Measurements from ENCODE around the gene CROCC. TPM values are rescaled to one million over a fixed set of nuclear protein-coding genes. Genes with fewer than 3 reads are reported as not detected.
A peak's percentile ranks its signal among the peaks of the same experiment; 100 is the strongest.

CROCC gene
- total and polyA plus RNA-seq, 2 donors, result 13.7 to 26.4 TPM

GRCh38 chr1:16993521-16994038, 71.8 kb downstream of the CROCC start:
- Histone ChIP-seq H3K4me1 (ENCODE audit: insufficient read depth) (no peaks in the 10 kb centered on the region), H3K4me3 (ENCODE audit: low read depth, low read length) (no peak overlapping the region), H3K27ac (ENCODE audit: low read depth) (no peak overlapping the region), H3K36me3 (ENCODE audit: insufficient read depth) (peaks cover 6% of the 10 kb centered on the region)
- DNase-seq (ENCODE audit: extremely low spot score), result no peak
- 93% methylated on average over 15 of the region's 15 CpGs for WGBS

DNA sequence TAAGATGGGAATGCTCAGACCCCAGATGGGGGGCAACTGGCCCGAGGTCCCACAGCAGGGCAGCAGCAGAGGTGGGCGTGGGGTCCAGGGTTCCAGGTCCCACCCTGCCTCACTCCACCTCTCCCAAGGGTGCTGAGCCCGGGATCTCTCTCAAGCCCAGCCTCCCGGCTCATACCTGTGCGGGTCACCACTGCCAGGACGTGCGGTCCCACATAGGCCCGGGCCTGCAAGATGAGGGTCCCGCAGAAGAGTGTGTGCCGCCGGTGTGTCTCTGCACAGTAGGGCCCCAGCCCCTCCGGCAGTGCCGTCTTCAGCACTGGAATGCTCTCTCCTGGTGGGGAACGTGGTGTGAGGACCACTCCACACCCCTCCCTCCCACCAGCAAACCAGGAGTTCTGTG, 75.1 kb downstream of the CROCC start:
- Histone ChIP-seq H3K4me3 (ENCODE audit: low read depth, low read length) (no peak overlapping the region), H3K27ac (ENCODE audit: low read depth) (no peak overlapping the region), H3K4me1 (ENCODE audit: insufficient read depth) (no peaks in the 10 kb centered on the region), H3K36me3 (ENCODE audit: insufficient read depth) (peaks cover 2% of the 10 kb centered on the region)
- 94% methylated on average over 14 of the region's 14 CpGs for WGBS
- no peak for DNase-seq (ENCODE audit: extremely low spot score)

GRCh38 chr1:16998589-16998988, 76.9 kb downstream of the CROCC start:
- H3K36me3 ChIP-seq (ENCODE audit: insufficient read depth), result peaks cover 4% of the 10 kb centered on the region
- 79% methylated on average over 10 of the region's 10 CpGs for WGBS
- H3K4me1 ChIP-seq (ENCODE audit: insufficient read depth), result no peaks in the 10 kb centered on the region

DNA sequence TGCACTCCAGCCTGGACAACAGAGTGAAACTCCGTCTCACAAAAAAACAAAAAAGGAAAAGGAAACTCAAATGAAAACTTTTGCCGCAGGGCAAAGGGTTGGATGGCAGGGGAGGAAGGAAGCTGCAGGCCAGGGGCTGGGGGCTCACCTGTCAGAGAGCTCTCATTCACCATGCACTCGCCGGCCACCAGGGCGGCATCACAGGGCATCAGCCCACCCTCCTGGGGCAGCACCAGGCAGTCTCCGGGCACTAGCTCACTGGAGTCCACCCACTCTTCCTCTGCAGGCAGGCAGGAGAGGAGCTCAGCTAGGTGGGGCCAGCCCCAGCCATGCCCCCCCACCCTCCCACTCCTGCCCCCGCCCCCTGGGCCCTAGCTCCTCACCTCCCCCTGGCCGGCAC, 78.1 kb downstream of the CROCC start:
- DNase-seq (ENCODE audit: extremely low spot score), result no peak
- H3K27ac ChIP-seq (ENCODE audit: low read depth), result no peak overlapping the region
- no peaks in the 10 kb centered on the region for H3K4me1 ChIP-seq (ENCODE audit: insufficient read depth)
- no peak overlapping the region for H3K4me3 ChIP-seq (ENCODE audit: low read depth, low read length)
- H3K36me3 ChIP-seq (ENCODE audit: insufficient read depth), result peaks cover 4% of the 10 kb centered on the region
- WGBS, result 89% methylated on average over 8 of the region's 8 CpGs

More at GRCh38 chr1:16998589-16998988, 76.9 kb downstream of the CROCC start:
- no peak overlapping the region for H3K4me3 ChIP-seq (ENCODE audit: low read depth, low read length)
- no peak overlapping the region for H3K27ac ChIP-seq (ENCODE audit: low read depth)
- DNase-seq (ENCODE audit: extremely low spot score), result no peak

GRCh38 chr1:17001760-17002523, 80.2 kb downstream of the CROCC start:
- DNase-seq (ENCODE audit: extremely low spot score), result no peak
- H3K4me1 ChIP-seq (ENCODE audit: insufficient read depth), result no peaks in the 10 kb centered on the region
- WGBS, result 93% methylated on average over 19 of the region's 19 CpGs

GRCh38 chr1:17002524-17002902, 80.8 kb downstream of the CROCC start:
- Histone ChIP-seq H3K36me3 (ENCODE audit: insufficient read depth) (peaks cover 2% of the 10 kb centered on the region), H3K4me1 (ENCODE audit: insufficient read depth) (no peaks in the 10 kb centered on the region), H3K4me3 (ENCODE audit: low read depth, low read length) (no peak overlapping the region), H3K27ac (ENCODE audit: low read depth) (no peak overlapping the region)
- no peak for DNase-seq (ENCODE audit: extremely low spot score)
- WGBS, result 96% methylated on average over 4 of the region's 4 CpGs

More at GRCh38 chr1:17001760-17002523, 80.2 kb downstream of the CROCC start:
- Histone ChIP-seq H3K27ac (ENCODE audit: low read depth) (no peak overlapping the region), H3K36me3 (ENCODE audit: insufficient read depth) (peaks cover 2% of the 10 kb centered on the region), H3K4me3 (ENCODE audit: low read depth, low read length) (no peak overlapping the region)

- peaks cover 2% of the 10 kb centered on the region for H3K36me3 ChIP-seq (ENCODE audit: insufficient read depth)
- 91% methylated on average over 24 of the region's 24 CpGs for WGBS
Measured at GRCh38 chr1:17004466-17005364, 83.0 kb downstream of the CROCC start.

GRCh38 chr1:17005365-17005740, 83.6 kb downstream of the CROCC start:
- WGBS, result 92% methylated on average over 19 of the region's 19 CpGs
- Histone ChIP-seq H3K27ac (ENCODE audit: low read depth) (no peak overlapping the region), H3K4me3 (ENCODE audit: low read depth, low read length) (no peak overlapping the region), H3K36me3 (ENCODE audit: insufficient read depth) (peaks cover 2% of the 10 kb centered on the region), H3K4me1 (ENCODE audit: insufficient read depth) (no peaks in the 10 kb centered on the region)
- no peak for DNase-seq (ENCODE audit: extremely low spot score)

More at GRCh38 chr1:17004466-17005364, 83.0 kb downstream of the CROCC start:
- Histone ChIP-seq H3K4me1 (ENCODE audit: insufficient read depth) (no peaks in the 10 kb centered on the region), H3K27ac (ENCODE audit: low read depth) (no peak overlapping the region), H3K4me3 (ENCODE audit: low read depth, low read length) (no peak overlapping the region)
- no peak for DNase-seq (ENCODE audit: extremely low spot score)

- Histone ChIP-seq H3K4me3 (ENCODE audit: low read depth, low read length) (no peak overlapping the region), H3K4me1 (ENCODE audit: insufficient read depth) (no peaks in the 10 kb centered on the region), H3K36me3 (ENCODE audit: insufficient read depth) (peaks cover 2% of the 10 kb centered on the region), H3K27ac (ENCODE audit: low read depth) (no peak overlapping the region)
- WGBS, result 89% methylated on average over 8 of the region's 8 CpGs
- DNase-seq (ENCODE audit: extremely low spot score), result no peak
Measured at GRCh38 chr1:17007121-17007520, 85.4 kb downstream of the CROCC start.

DNA sequence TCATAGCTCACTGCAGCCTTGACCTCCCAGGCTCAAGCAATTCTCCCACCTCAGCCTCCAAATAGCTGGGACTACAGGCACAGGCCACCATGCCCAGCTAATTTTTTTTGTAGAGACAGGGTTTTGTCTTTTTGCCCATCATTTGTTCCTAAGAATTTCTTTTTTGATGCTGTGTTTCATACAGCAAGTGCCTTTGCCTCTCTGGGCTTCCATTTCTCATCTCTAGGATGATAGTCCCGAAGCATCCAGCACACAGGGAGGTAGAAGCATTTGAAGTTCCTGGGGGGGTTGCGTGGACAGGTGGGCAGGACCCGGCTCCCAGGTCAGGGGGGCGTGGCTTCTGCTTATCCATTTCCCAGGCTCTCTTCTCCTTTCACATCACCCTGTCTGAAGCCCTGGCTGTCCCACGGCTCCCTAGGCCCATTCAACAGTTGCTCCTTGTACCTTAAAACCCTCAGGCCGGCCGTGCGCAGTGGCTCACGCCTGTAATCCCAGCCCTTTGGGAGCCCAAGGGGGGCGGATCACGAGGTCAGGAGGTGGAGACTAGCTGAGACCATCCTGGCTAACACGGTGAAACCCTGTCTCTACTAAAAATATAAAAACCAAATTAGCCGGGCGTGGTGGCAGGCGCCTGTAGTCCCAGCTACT, 86.6 kb downstream of the CROCC start:
- Histone ChIP-seq H3K27ac (ENCODE audit: low read depth) (no peak overlapping the region), H3K36me3 (ENCODE audit: insufficient read depth) (no peaks in the 10 kb centered on the region), H3K4me3 (ENCODE audit: low read depth, low read length) (no peak overlapping the region), H3K4me1 (ENCODE audit: insufficient read depth) (no peaks in the 10 kb centered on the region)
- DNase-seq (ENCODE audit: extremely low spot score), result no peak
- 93% methylated on average over 15 of the region's 15 CpGs for WGBS

GRCh38 chr1:17009706-17010105, 88.0 kb downstream of the CROCC start:
- no peaks in the 10 kb centered on the region for H3K36me3 ChIP-seq (ENCODE audit: insufficient read depth)
- WGBS, result 74% methylated on average over 4 of the region's 4 CpGs
- H3K4me3 ChIP-seq (ENCODE audit: low read depth, low read length), result no peak overlapping the region
- no peaks in the 10 kb centered on the region for H3K4me1 ChIP-seq (ENCODE audit: insufficient read depth)
- no peak for DNase-seq (ENCODE audit: extremely low spot score)
- H3K27ac ChIP-seq (ENCODE audit: low read depth), result no peak overlapping the region

DNA sequence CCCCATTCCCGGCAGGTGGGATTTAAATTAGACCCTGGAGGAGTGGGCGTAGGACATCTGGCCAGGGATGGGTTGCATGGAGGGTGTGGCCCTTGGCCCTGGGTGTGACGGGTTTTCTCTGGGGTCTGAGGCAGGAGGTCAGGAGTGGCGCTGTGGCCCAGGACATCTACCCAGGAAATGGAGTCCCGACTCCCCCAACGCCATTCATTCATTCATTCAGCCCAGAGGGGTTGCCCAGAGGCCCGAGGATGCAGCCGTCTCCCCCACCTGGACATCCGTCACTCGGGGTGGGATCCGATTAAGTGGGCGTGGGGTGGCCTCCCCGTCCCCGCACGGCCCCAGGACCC, 89.3 kb downstream of the CROCC start:
- WGBS, result under 1% methylated on average over 15 of the region's 15 CpGs
- DNase-seq (ENCODE audit: extremely low spot score), result no peak
- peak overlapping the region; percentile 95 for H3K4me3 ChIP-seq (ENCODE audit: low read depth, low read length)

DNA sequence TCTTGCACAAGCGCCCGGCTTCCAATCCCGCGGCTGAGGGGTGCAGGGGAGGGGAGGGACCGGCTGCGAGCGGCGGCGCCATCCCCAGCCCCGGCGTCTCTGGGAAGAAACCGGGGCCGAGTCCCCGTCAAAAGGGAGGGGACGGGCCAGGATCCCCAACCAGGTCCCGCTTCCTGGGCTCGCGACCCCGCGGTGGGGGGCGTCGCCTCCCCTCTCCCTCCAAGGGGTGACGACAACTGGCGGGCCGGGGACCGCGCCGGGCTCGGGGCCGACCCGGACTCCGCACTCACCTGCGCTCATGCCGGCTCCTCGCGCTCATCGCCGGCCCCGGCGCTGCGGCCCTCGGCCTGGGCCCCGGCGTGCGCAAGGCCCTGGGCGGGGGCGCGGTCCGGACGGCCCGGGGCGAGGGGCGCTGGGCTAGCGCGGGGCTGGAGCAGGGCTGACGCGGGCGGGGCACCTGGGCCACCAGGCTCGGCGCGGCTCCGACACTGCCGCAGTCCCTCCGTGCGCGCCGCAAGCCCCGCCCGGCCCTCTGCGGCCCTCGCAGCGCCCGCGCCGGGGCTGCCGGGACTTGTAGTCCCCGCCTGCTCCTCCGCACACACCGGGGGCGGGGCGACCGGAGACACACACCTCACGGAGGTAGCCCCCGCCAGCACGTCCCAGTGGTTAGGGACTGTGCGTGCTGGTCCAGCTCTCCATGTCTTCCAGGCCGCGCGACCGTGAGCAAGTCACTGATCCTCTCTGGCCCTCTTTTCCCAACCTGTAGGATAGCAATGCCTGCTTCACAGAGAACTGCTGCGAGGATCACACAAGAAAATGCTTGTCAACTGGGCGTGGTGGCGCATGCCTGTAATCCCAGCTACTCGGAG, 89.9 kb downstream of the CROCC start, which contains the start of gene ATP13A2:
TSS of gene ATP13A2 (minus strand) at position 490 of the 869 bp plus-strand sequence. CDS start at position 300, 190 bp downstream.
- 1% methylated on average over 94 of the region's 94 CpGs for WGBS
- Histone ChIP-seq H3K4me3 (ENCODE audit: low read depth, low read length) (peak within 1 kb of the TSS; percentile 95), H3K27ac (ENCODE audit: low read depth) (no peak within 1 kb of the TSS), H3K4me1 (ENCODE audit: insufficient read depth) (no peaks in the 10 kb centered on the region), H3K36me3 (ENCODE audit: insufficient read depth) (no peaks in the 10 kb centered on the region)
- DNase-seq (ENCODE audit: extremely low spot score), result no peak

More for the DNA sequence above, 89.3 kb downstream of the CROCC start:
- Histone ChIP-seq H3K27ac (ENCODE audit: low read depth) (no peak overlapping the region), H3K4me1 (ENCODE audit: insufficient read depth) (no peaks in the 10 kb centered on the region), H3K36me3 (ENCODE audit: insufficient read depth) (no peaks in the 10 kb centered on the region)

Data from urinary bladder (tissue), 4 donors.